Forelimb muscle (tissue), 1 donor: ENCODE data around the gene CYB561A3. TPM values are rescaled to one million over a fixed set of nuclear protein-coding genes. Genes with fewer than 3 reads are reported as not detected.

Experiments used
- DNase-seq: peaks from one replicate; pipeline ENCODE4 v3.0.0-alpha.2; 2013; ENCODE audit warnings: low read depth
- polyA plus RNA-seq: library from polyadenylated mRNA; unstranded; fragments of 120-200 nt; gene quantifications from one replicate; pipeline ENCODE4 v1.2.1, GENCODE V29; 2013; ENCODE audit not compliant: insufficient read length

CYB561A3 gene
- polyA plus RNA-seq, 1 donor, result 16.4 TPM

DNA sequence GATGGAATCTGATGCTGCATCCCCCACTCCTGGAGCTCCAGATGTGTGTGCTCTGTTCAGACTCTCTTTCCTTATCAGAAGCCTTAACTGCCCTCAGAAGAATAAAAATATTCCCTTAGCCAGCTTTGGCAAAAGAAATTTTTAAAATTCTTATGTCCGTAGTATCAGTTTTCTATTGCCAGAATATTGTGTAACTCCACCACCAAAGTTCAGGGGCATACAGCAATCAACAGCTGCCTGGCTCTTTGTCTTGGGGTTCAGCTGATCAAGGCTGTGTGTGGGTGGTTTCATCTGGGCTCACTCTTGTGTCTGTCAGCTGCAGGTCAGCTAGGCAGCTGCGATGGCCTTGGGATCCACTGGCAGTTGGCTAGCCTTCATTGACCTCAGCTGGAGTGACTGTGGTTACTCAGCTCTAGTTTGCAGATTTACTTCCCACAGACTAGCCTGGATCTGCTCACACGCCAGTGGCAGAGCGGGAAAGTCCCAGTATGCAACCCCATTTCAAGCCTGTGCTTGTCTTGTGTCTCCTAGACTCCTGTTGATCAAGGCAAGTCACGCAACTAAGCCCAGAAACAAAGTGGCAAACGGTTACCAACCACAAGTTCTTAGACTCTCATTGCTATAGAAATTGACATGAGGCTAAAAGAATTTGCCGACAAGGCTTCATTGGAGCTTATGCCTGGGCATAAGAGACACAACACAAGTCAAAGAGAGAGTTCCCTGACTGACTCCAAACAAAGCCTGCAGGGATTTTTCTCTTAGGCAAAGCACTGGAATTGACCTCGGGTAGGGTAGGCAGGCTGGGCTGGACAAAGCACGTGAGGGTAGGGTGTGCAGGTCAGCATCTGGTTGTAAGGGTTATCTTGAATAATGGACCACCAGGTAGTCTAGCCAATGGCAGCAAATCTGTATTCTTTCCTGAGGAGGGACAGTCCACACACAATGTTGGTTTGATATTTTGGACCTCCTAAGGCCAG lies 8.0 kb upstream of the CYB561A3 start:
- DNase-seq, result no peak

- DNase-seq, result no peak
These were observed 7.0 kb upstream of the CYB561A3 start for GRCh38 chr11:61368646-61369045.

GRCh38 chr11:61367406-61367805 lies 5.7 kb upstream of the CYB561A3 start:
- DNase-seq, result no peak

DNA sequence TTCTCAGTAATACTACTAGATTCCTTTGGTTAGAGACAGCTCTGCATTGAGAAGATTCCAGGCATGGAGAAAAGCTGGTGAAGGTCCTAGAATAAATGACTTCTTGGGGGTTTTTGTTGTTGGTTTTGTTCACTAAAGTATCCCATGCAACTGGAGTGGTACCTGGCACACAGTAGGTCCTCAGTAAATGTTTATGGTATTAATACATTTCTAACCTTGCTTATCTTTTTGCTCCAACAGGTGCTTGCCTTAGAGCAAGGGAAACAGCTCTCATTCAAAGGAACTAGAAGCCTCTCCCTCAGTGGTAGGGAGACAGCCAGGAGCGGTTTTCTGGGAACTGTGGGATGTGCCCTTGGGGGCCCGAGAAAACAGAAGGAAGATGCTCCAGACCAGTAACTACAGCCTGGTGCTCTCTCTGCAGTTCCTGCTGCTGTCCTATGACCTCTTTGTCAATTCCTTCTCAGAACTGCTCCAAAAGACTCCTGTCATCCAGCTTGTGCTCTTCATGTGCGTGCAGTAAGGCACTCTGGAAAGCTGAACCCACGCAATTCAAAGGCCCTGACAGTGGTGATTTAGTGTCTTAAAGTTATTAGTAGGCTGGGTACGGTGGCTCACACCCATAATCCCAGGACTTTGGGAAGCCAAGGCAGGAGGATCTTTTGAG lies 2.5 kb upstream of the CYB561A3 start:
- DNase-seq, result no peak

- DNase-seq, result no peak
These were observed 827 bp upstream of the CYB561A3 start for GRCh38 chr11:61362542-61362875.

DNA sequence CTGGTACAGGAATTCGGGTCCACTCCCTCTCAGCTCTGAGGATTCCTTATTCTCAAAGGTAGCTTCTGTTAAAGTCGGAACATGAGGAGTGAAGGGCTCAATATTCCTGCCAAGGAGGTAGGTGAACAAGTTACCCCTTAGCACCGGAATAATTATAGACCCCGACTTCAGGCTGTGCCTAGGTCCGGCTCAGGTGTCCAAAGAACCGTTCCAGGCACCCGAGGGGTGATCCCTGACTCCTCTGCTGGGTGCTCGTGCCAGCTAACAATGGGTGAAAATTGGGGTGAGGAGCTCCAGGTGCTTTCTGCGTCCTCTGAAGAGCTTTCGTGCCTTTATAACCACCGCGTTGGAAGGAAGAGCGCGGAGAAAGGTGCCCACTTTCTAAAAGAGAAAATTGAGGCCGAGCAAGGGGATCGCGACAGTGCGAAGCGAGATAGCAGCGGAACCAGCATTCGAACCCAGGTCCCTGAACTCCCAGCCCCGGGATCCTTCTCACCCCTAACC lies 393 bp downstream of the CYB561A3 start:
- DNase-seq, result no peak

- no peak for DNase-seq
These were observed 2.2 kb downstream of the CYB561A3 start for GRCh38 chr11:61359516-61359915.

GRCh38 chr11:61358566-61358965 lies 3.1 kb downstream of the CYB561A3 start:
- no peak for DNase-seq

- DNase-seq, result no peak
These were observed 3.8 kb downstream of the CYB561A3 start for GRCh38 chr11:61357894-61358239.

GRCh38 chr11:61357233-61357893 lies 4.3 kb downstream of the CYB561A3 start:
- DNase-seq, result no peak

- no peak for DNase-seq
These were observed 5.0 kb downstream of the CYB561A3 start for GRCh38 chr11:61356706-61357105.

DNA sequence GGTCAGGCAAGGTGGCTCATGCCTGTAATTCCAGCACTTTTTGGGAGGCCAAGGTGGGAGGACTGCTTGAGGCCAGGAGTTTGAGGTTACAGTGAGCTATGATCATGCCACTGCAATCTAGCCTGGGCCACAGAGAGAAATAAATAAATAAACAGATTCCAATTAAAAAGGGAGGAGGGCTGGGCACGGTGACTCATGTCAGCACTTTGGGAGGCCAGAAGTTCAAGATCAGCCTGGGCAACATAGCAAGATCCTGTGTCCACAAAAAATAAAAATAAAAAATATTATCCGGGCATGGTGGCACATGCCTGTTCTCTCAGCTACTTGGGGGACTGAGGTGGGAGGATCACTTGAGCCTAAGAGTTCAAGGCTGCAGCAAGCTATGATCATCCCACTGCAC lies 7.5 kb downstream of the CYB561A3 start:
- no peak for DNase-seq

DNA sequence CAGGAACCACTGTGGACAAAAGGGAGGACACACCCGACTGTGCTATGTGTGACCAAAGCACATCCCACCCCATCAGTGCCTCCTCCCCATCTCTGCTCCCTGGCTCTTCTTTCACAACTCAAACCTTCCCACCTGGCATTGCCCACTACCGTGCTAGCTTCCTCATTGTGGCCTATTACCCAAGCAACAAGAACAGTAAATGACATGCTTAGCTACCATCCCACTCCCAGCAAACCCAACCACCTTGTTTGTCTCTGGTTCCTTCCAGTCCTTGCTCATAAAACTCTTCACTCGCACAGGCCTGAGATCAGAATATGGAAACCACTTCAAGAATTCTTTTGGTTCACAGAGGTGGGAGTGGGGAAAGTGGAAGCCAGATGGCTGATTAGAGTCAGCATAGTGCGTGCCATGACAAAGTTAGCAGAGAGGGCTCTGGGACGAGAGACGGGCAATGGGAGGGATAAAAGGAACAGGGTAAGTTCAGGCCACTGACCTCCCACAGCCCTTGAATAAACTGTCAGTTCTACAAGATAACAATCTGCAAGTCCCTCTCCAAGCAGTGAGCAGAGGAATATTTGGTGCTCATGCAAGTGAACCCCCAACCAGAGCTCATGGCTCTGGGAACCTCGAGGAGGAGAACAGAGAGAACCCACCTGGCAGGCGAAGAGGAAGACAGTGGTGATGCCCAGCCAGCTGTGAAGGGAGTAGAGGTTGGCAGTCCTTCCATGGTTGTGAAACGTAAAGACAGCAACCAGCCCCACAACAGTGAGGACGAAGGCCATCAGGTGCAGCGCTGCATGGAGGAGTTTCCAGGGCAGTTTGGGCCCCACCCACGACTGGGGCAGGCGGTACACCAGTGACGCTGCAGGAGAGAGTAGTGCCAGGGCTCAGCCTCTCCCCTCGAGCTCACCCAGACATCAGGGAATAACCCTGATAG lies 8.3 kb downstream of the CYB561A3 start:
- no peak for DNase-seq

DNA sequence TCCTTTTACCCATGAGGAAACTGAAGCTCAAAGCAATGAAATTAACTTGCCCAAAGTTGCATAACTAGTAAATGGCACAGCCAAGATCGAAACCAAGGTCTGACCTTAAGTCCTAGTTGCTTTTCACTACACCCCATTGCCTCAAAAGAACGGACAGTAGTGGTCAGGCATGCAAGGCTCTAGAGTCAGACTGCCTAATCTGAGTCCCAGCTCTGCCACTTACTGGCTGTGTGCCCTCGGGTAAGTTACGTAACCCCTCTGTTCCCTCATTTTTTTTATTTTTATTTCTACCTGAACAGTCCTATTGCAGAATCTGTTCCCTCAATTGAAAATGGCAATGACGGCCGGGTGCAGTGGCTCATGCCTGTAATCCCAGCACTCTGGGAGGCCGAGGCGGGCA lies 9.6 kb downstream of the CYB561A3 start:
- no peak for DNase-seq

DNA sequence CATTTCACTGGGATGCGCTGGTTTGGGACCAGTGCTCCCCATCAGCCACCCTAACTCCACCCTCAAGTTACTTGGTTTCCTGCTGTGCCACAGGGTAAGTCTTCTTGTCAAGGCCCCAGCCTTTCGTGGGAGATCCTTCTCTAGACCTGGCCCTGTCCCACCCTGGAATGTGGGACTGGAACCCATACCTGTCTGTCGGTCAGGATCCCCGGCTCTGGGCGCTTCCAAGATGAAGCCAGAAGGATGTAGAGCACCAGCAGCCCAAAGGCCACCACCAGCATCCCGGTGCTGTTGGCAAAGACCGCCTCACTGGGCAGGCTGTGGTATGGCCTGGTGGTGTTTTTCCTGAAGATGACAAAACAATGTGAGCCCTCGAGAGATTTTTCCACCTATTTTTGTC lies 10.9 kb downstream of the CYB561A3 start:
- DNase-seq, result no peak

DNA sequence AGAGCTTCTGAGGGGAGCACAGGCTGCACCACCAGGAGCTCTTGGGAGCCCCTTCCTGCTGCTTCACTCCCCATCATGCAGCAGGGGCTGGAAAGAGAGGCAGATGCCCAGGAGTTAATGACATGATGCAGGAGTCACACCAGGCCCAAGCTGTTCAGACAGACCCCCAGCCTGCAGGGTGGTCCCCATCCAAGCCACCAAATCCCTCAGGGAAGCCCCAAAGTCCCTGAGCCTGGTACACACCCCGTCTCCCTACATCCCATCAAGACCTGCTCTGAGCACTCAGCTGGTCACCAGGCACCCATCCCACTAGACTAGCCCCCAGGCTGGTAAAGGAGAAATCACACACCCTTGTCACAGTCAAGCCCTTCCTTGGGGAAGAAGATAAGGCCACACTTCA lies 11.3 kb downstream of the CYB561A3 start:
- no peak for DNase-seq

DNA sequence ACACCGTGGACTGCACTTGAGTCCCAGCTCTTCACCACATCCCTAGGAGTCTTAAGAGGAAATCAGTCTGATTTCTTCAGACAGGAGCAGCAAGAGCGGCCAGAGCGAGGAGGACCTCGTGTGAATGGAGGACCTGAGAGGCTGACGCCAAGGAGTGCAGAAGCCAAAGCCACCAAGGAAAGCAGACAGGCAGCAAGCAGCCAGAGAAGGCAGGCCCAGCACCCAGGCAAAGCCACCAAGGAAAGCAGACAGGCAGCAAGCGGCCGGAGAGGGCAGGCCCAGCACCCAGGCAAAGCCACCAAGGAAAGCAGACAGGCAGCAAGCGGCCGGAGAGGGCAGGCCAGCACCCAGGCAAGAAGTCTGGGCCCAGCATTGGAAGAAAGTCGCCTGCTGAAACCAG lies 11.8 kb downstream of the CYB561A3 start:
- DNase-seq, result no peak

- no peak for DNase-seq
These were observed 12.4 kb downstream of the CYB561A3 start for GRCh38 chr11:61349189-61349751.

GRCh38 chr11:61347916-61348461 lies 13.7 kb downstream of the CYB561A3 start:
- DNase-seq, result no peak

- no peak for DNase-seq
These were observed 15.5 kb downstream of the CYB561A3 start for GRCh38 chr11:61345954-61346843.
